H1 (cell line): ENCODE data around the gene TRIM7. TPM values are rescaled to one million over a fixed set of nuclear protein-coding genes. Genes with fewer than 3 reads are reported as not detected.

Experiments used
- CTCF ChIA-PET: fragments of 300-600 bp; sonication (Branson Sonifier 250); formaldehyde crosslinking; loops from one replicate; lab custom pipeline; 2021; ENCODE audit not compliant: partially characterized antibody; lab: Charles Lee
- POLR2A ChIA-PET: fragments of 300-600 bp; sonication (Branson Sonifier 250); formaldehyde crosslinking; loops from one replicate; lab custom pipeline; 2021; ENCODE audit warnings: inconsistent platforms; ENCODE audit not compliant: partially characterized antibody; lab: Charles Lee
- DNase-seq, 2 experiments: peaks; one replicate each; pipeline versions ENCODE4 v3.0.0 to v3.0.0-alpha.2; 2010 to 2022; ENCODE audit warnings: low spot score in 2 of 2, low read depth in 1 of 2, mixed read lengths in 1 of 2
- FAIRE-seq: peaks from 2 replicates; lab custom pipeline; 2011; peaks lifted over from hg19 to GRCh38; lab: Jason Lieb, UNC
- H2AFZ ChIP-seq: 2 replicates; pipeline ENCODE4 v1.8.1; 2012; ENCODE audit warnings: low read length, inconsistent platforms
- H2AK5ac ChIP-seq: 2 replicates; pipeline ENCODE4 v1.6.1; 2013; ENCODE audit warnings: low read depth, low read length
- H2BK120ac ChIP-seq: replicated peaks from 2 replicates; pipeline ENCODE3; 2013; ENCODE audit warnings: low read depth, low read length, inconsistent platforms
- H2BK12ac ChIP-seq: 2 replicates; pipeline ENCODE4 v1.6.1; 2013; ENCODE audit warnings: low read depth, low read length
- H2BK15ac ChIP-seq: 2 replicates; pipeline ENCODE4 v1.6.1; 2013; ENCODE audit warnings: low read length
- H2BK20ac ChIP-seq: 2 replicates; pipeline ENCODE4 v1.6.1; 2013; ENCODE audit warnings: low read length
- H2BK5ac ChIP-seq: 2 replicates; pipeline ENCODE4 v1.6.1; 2013; ENCODE audit warnings: low read depth, low read length
- H3K14ac ChIP-seq: 2 replicates; pipeline ENCODE4 v1.6.1; 2013; ENCODE audit warnings: inconsistent platforms; ENCODE audit not compliant: insufficient read length
- H3K18ac ChIP-seq: 2 replicates; pipeline ENCODE4 v1.6.1; 2013; ENCODE audit warnings: low read length; ENCODE audit errors: extremely low read depth
- H3K23ac ChIP-seq: 2 replicates; pipeline ENCODE4 v1.6.1; 2013; ENCODE audit warnings: inconsistent platforms; ENCODE audit not compliant: insufficient read length
- H3K23me2 ChIP-seq: 2 replicates; pipeline ENCODE4 v1.6.1; 2013; ENCODE audit warnings: low read depth, low read length
- H3K27ac ChIP-seq: 2 replicates; pipeline ENCODE4 v1.6.1; 2011; ENCODE audit warnings: low read depth, low read length, inconsistent platforms
- H3K27me3 ChIP-seq, 4 experiments: replicated peaks in 1 of 4; 1 replicate in 1 of 4; 2 replicates in 3 of 4; pipeline versions ENCODE4 v1.6.1 to v1.8.1; 2011 to 2013; ENCODE audit warnings: low read length in 3 of 4, mild to moderate bottlenecking in 3 of 4, inconsistent platforms in 2 of 4, mixed read lengths in 2 of 4, moderate library complexity in 1 of 4; ENCODE audit not compliant: control insufficient read depth in 3 of 4, insufficient read depth in 3 of 4; ENCODE audit errors: extremely low read depth in 1 of 4
- H3K36me3 ChIP-seq, 4 experiments: 2 replicates each; pipeline versions ENCODE4 v1.6.1 to v1.8.1; 2011 to 2013; ENCODE audit warnings: mild to moderate bottlenecking in 4 of 4, low read length in 3 of 4, moderate library complexity in 2 of 4, control low read depth in 1 of 4, inconsistent platforms in 1 of 4; ENCODE audit not compliant: insufficient read depth in 4 of 4, control insufficient read depth in 2 of 4
- H3K4ac ChIP-seq: replicated peaks from 2 replicates; pipeline ENCODE3; 2013; ENCODE audit warnings: low read length, low read depth, mixed read lengths, inconsistent platforms; ENCODE audit not compliant: insufficient read length
- H3K4me1 ChIP-seq, 4 experiments: replicated peaks in 1 of 4; 1 replicate in 1 of 4; 2 replicates in 3 of 4; pipeline versions ENCODE4 v1.6.1 to v1.8.1; 2011 to 2013; ENCODE audit warnings: low read length in 3 of 4, inconsistent platforms in 2 of 4, mixed read lengths in 1 of 4; ENCODE audit not compliant: insufficient read depth in 4 of 4, control insufficient read depth in 3 of 4
- H3K4me2 ChIP-seq, 2 experiments: 2 replicates each; pipeline versions ENCODE4 v1.6.1 to v1.8.1; 2011 to 2013; ENCODE audit warnings: low read depth in 2 of 2, low read length in 2 of 2, control low read depth in 1 of 2, inconsistent platforms in 1 of 2, mild to moderate bottlenecking in 1 of 2; ENCODE audit not compliant: insufficient read depth in 1 of 2
- H3K4me3 ChIP-seq, 4 experiments: fragments of 200-600, 300-600 bp in 1 of 4; sonication (generic), shearing (Covaris generic), sonication (Bioruptor Twin) in 1 of 4; 2 replicates each; pipeline versions ENCODE4 v1.5.1 to v1.8.1; 2011 to 2016; ENCODE audit warnings: low read length in 4 of 4, low read depth in 3 of 4, control low read depth in 2 of 4, inconsistent platforms in 2 of 4, mild to moderate bottlenecking in 2 of 4, mixed read lengths in 1 of 4, moderate library complexity in 1 of 4; ENCODE audit not compliant: insufficient read depth in 2 of 4; ENCODE audit errors: extremely low read depth in 1 of 4
- H3K56ac ChIP-seq: replicated peaks from 2 replicates; pipeline ENCODE3; 2013; ENCODE audit warnings: low read depth, mild to moderate bottlenecking, mixed read lengths, low read length, inconsistent platforms; ENCODE audit not compliant: insufficient read length
- H3K79me1 ChIP-seq: 2 replicates; pipeline ENCODE4 v1.6.1; 2013; ENCODE audit warnings: low read depth, low read length, control low read depth
- H3K79me2 ChIP-seq, 2 experiments: 2 replicates each; pipeline versions ENCODE4 v1.6.1 to v1.8.1; 2012 to 2013; ENCODE audit warnings: low read length in 2 of 2, mild to moderate bottlenecking in 2 of 2, inconsistent platforms in 1 of 2; ENCODE audit not compliant: insufficient read depth in 2 of 2, control insufficient read depth in 1 of 2
- H3K9ac ChIP-seq, 4 experiments: replicated peaks in 1 of 4; 1 replicate in 1 of 4; 2 replicates in 3 of 4; pipeline versions ENCODE4 v1.6.1 to v1.8.1; 2011 to 2013; ENCODE audit warnings: low read depth in 3 of 4, low read length in 3 of 4, control low read depth in 2 of 4, mild to moderate bottlenecking in 2 of 4, moderate library complexity in 2 of 4, inconsistent platforms in 1 of 4; ENCODE audit errors: extremely low read depth in 1 of 4
- H3K9me3 ChIP-seq, 2 experiments: 2 replicates each; pipeline versions ENCODE4 v1.6.1 to v1.8.1; 2012 to 2013; ENCODE audit warnings: mild to moderate bottlenecking in 2 of 2, moderate library complexity in 2 of 2, control low read depth in 1 of 2, inconsistent platforms in 1 of 2, low read depth in 1 of 2, low read length in 1 of 2, mixed read lengths in 1 of 2; ENCODE audit not compliant: insufficient read depth in 2 of 2
- H4K20me1 ChIP-seq, 2 experiments: replicated peaks in 1 of 2; 2 replicates each; pipeline versions ENCODE3 to v1.8.1; 2011 to 2013; ENCODE audit warnings: inconsistent platforms in 2 of 2, low read length in 2 of 2, mild to moderate bottlenecking in 1 of 2; ENCODE audit not compliant: insufficient read depth in 2 of 2, control insufficient read depth in 1 of 2
- H4K5ac ChIP-seq: 2 replicates; pipeline ENCODE4 v1.6.1; 2013; ENCODE audit warnings: low read length, low read depth, mixed read lengths, inconsistent platforms; ENCODE audit not compliant: insufficient read length
- H4K8ac ChIP-seq: 2 replicates; pipeline ENCODE4 v1.8.0; 2013; ENCODE audit warnings: mild to moderate bottlenecking, moderate library complexity, low read length, inconsistent platforms; ENCODE audit not compliant: insufficient read depth; ENCODE audit errors: extremely low read depth
- H4K91ac ChIP-seq: replicated peaks from 2 replicates; pipeline ENCODE3; 2013; ENCODE audit warnings: low read length, mixed read lengths, inconsistent platforms; ENCODE audit not compliant: insufficient read length
- CBX5 ChIP-seq: fragments of 300-800, 300-1000 bp; sonication (generic); IDR thresholded peaks from 2 replicates; pipeline ENCODE4 v1.7.1; 2016; ENCODE audit warnings: antibody characterized with exemption, low read length, low read depth
- CHD1 ChIP-seq: IDR thresholded peaks from 2 replicates; pipeline ENCODE4 v1.6.1; 2012; ENCODE audit warnings: low read depth, low read length, improper control_type of control experiment
- GABPA ChIP-seq: IDR thresholded peaks from 2 replicates; pipeline ENCODE4 v1.6.1; 2011; ENCODE audit warnings: mild to moderate bottlenecking, low read length, moderate library complexity, borderline replicate concordance; ENCODE audit not compliant: insufficient read depth
- HDAC6 ChIP-seq: IDR thresholded peaks from one replicate; pipeline ENCODE4 v1.7.1; 2012; ENCODE audit warnings: low read depth, mild to moderate bottlenecking, inconsistent platforms, low read length, moderate library complexity
- KDM4A ChIP-seq: IDR thresholded peaks from one replicate; pipeline ENCODE4 v1.7.1; 2012; ENCODE audit warnings: low read depth, mild to moderate bottlenecking, moderate library complexity, low read length, inconsistent platforms; ENCODE audit not compliant: severe bottlenecking
- NANOG ChIP-seq: IDR thresholded peaks from 2 replicates; pipeline ENCODE4 v1.6.1; 2011; ENCODE audit warnings: low read length, low read depth, mild to moderate bottlenecking, inconsistent platforms; ENCODE audit not compliant: insufficient read depth, poor library complexity, severe bottlenecking
- NRF1 ChIP-seq: IDR thresholded peaks from 2 replicates; pipeline ENCODE4 v1.6.1; 2011; ENCODE audit warnings: mild to moderate bottlenecking, low read depth, low read length, improper control_type of control experiment
- RAD21 ChIP-seq, 2 experiments: IDR thresholded peaks in 1 of 2; conservative IDR thresholded peaks in 1 of 2; 2 replicates each; pipeline ENCODE4 v1.6.1; 2011; ENCODE audit warnings: low read depth in 2 of 2, low read length in 2 of 2, improper control_type of control experiment in 1 of 2, inconsistent platforms in 1 of 2, mild to moderate bottlenecking in 1 of 2, moderate library complexity in 1 of 2
- SAP30 ChIP-seq: fragments of 300-600 bp; sonication (generic); IDR thresholded peaks from 2 replicates; pipeline ENCODE4 v1.7.1; 2012; ENCODE audit warnings: low read length, moderate library complexity, mild to moderate bottlenecking, inconsistent platforms; ENCODE audit not compliant: insufficient read depth, insufficient replicate concordance
- ZNF274 ChIP-seq: IDR thresholded peaks from 2 replicates; pipeline ENCODE4 v1.7.0; 2012; ENCODE audit warnings: low read length, borderline replicate concordance; ENCODE audit errors: extremely low read depth
- WGBS, 2 experiments: shearing (Covaris generic) in 1 of 2; methylation state at CpG; one replicate each; pipeline versions ENCODE4 v1.1.6 to v1.1.7; 2013 to 2015; ENCODE audit warnings: low lambda C conversion rate in 2 of 2, mixed read lengths in 2 of 2, inconsistent platforms in 1 of 2, low coverage in 1 of 2, missing lambda C conversion rate in 1 of 2; ENCODE audit not compliant: insufficient replicate concordance in 2 of 2, insufficient coverage in 1 of 2, insufficient read length in 1 of 2; ENCODE audit errors: extremely low coverage in 1 of 2, missing lambda C conversion rate in 1 of 2; 5-methylcytosine and 5-hydroxymethylcytosine counted together
- polyA plus RNA-seq, 7 experiments: library from polyadenylated mRNA; depleted of rRNA in 3 of 7; stranded (reverse) in 5 of 7; unstranded in 2 of 7; fragments of >200 nt in 5 of 7; fragments of 200-250 nt in 2 of 7; gene quantifications; 1 replicate in 5 of 7; 2 replicates in 1 of 7; 4 replicates in 1 of 7; pipeline versions ENCODE4 v1.2.1 to v1.2.3, GENCODE V29; 2011 to 2013; ENCODE audit warnings: missing spikeins in 2 of 7, mixed read lengths in 2 of 7
- total RNA-seq: library from RNA; stranded (reverse); fragmentation: NEBNext Ultra II Directional; extraction: Animal tissue kit (Norgen Biotek cat#: 25700); gene quantifications from 2 replicates; pipeline ENCODE4 v1.2.1, GENCODE V29; 2021
- TF ChIP-seq, protein P1 (sequence below): IDR thresholded peaks from 2 replicates; pipeline ENCODE4 v1.6.1; 2011; ENCODE audit warnings: low read length, improper control_type of control experiment

The TRIM7 gene
- total and polyA plus RNA-seq, 2 of the 8 experiments (the other 6 are each of a cell fraction or from before 2014, with no cell fraction given): 0.36 to 0.47 TPM

DNA sequence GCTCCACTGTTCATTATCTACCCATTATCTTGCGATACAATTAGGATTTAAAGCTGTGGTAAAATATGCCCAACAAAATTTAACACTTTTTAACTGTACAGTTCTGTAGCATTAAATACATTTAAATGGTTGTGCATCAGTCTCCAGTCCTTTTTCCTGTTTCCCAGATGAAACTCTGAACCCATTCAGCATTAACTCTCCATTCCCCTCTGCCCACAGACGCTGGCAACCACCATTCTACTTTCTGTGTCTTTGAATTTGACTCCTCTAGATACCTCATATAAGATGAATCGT lies 2.9 kb upstream of the TRIM7 start:
- WGBS, 2 experiments: 60% methylated on average over 3 of the region's 3 CpGs; no CpG with 5 or more reads in 1 of the 2 experiments
- no peak for FAIRE-seq
- TF ChIP-seq NANOG (no peak), NRF1 (no peak), GABPA (no peak), KDM4A (no peak), CHD1 (no peak), HDAC6 (no peak), SAP30 (no peak), ZNF274 (no peak), RAD21 (IDR thresholded peaks at IDR 0.05 in 1 of 2, conservative IDR thresholded peaks at IDR 0.05 in 1 of 2; ENCODE audit: low read depth in 2 of 2, low read length in 2 of 2) (no peak), CBX5 (no peak)
- TF ChIP-seq, protein P1, sequence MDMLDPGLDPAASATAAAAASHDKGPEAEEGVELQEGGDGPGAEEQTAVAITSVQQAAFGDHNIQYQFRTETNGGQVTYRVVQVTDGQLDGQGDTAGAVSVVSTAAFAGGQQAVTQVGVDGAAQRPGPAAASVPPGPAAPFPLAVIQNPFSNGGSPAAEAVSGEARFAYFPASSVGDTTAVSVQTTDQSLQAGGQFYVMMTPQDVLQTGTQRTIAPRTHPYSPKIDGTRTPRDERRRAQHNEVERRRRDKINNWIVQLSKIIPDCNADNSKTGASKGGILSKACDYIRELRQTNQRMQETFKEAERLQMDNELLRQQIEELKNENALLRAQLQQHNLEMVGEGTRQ: no peak

More for the DNA sequence above, 2.9 kb upstream of the TRIM7 start:
- no peak overlapping the region for H3K27ac ChIP-seq
- H4K20me1 ChIP-seq: peaks cover 0 to 2% of the 10 kb centered on the region in 2 experiments
- no peak overlapping the region for H2BK12ac ChIP-seq
- H2BK120ac ChIP-seq: no peak overlapping the region
- no peak overlapping the region for H2AFZ ChIP-seq
- no peak overlapping the region for H4K91ac ChIP-seq
- H3K9ac ChIP-seq: no peak overlapping the region
- H2BK15ac ChIP-seq: no peak overlapping the region
- peaks cover 0 to 7% (median 0%) of the 10 kb centered on the region in 4 experiments; a peak in 1 of 8 replicates for H3K36me3 ChIP-seq
- DNase-seq: no peak
- H3K27me3 ChIP-seq: peaks cover 28 to 37% (median 35%) of the 10 kb centered on the region in 4 experiments
- no peak overlapping the region for H4K8ac ChIP-seq
- peak overlapping the region in 1 of 2 experiments; percentile 99; a peak in 1 of 4 replicates for H3K4me2 ChIP-seq
- no peak overlapping the region for H3K4ac ChIP-seq
- H3K9me3 ChIP-seq: no peaks in the 10 kb centered on the region
- H2AK5ac ChIP-seq: no peak overlapping the region
- no peaks in the 10 kb centered on the region for H3K79me2 ChIP-seq
- peaks cover 24% of the 10 kb centered on the region for H3K23me2 ChIP-seq
- H3K14ac ChIP-seq: no peak overlapping the region
- ChIA-PET POLR2A (interaction anchor here (1.0 to 8.4 kb wide), 6 partner anchors 14 to 53 kb away, joined by 3 to 90 read pairs (median 19); partner anchors contain the start of genes RACK1 and TRIM52), CTCF (interaction anchor here (1.0 to 14.5 kb wide), 6 partner anchors 8 to 35 kb away, joined by 3 to 197 read pairs (median 9); no protein-coding TSS in a partner anchor)
- H2BK5ac ChIP-seq: no peak overlapping the region
- peaks cover 0 to 13% (median 5%) of the 10 kb centered on the region in 4 experiments; a peak in 5 of 7 replicates for H3K4me1 ChIP-seq
- H3K18ac ChIP-seq: no peak overlapping the region
- no peak overlapping the region for H3K23ac ChIP-seq
- no peaks in the 10 kb centered on the region for H3K79me1 ChIP-seq
- no peak overlapping the region for H3K4me3 ChIP-seq
- no peak overlapping the region for H2BK20ac ChIP-seq
- no peak overlapping the region for H4K5ac ChIP-seq
- no peak overlapping the region for H3K56ac ChIP-seq
